Astrocyte of the cerebellum (primary cell): ENCODE data around the gene ZSWIM3.
"Not testable (repeated sequence)": the region's sequence is repeated elsewhere in the genome, so short reads cannot be mapped to it uniquely, and the experiment has no call there.

Experiments
- DNase-seq: peaks from one replicate; pipeline ENCODE4 v3.0.0-alpha.2; 2011; ENCODE audit warnings: low read depth
- H3K4me3 ChIP-seq: 2 replicates; pipeline ENCODE4 v1.5.1; 2011; ENCODE audit warnings: mild to moderate bottlenecking, low read depth, low read length, moderate library complexity
- in situ Hi-C: cut with HindIII; loops from 2 replicates; pipeline ENCODE4 v1.10.0; 2017; ENCODE audit warnings: low sequenced_read_pairs
- TF ChIP-seq, protein P1 (sequence below): IDR thresholded peaks from 2 replicates; pipeline ENCODE4 v1.5.1; 2012; ENCODE audit warnings: low read length, low read depth, moderate library complexity, mild to moderate bottlenecking; ENCODE audit errors: missing control alignments

Gene ZSWIM3

DNA sequence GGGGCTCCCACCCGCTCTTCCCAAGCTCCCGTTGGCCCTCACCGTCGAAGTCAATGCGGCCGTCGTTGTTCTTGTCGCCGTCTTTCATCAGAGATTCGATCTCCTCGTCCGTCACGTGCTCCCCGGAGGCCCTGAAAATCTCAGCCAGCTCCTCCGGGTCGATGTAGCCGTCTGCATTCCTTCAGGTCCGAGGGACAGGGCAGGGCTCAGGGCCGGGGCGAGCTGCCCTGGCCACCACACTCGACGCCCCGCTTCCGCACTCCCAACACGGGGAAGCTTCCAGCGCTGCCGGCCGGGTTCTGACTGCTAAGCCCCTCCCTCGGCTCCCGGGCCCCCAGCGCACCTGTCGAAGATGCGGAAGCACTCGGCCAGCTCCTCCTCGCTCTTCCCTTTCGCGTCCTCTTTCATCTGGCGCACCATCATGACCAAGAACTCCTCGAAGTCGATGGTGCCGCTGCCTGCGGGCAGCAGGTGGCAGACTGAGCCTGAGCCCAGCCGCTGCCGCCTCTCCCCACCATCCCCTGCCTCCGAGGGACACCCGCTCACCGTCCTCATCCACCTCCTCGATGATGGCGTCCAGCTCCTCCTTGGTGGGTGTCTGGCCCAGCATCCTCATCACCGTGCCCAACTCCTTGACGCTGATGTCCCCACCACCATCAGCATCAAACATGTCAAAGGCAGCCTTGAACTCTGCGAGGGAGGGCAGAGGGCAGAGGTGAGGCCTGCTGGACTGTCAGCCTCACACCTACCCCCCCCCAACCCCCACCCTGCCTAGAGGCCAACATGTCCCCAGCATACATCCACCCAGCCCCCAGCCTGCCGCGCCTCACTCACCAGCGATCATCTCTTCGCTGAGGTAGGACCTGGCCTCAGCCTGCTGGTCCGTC, 33.2 kb upstream of the ZSWIM3 start:
- no peak for DNase-seq
- TF ChIP-seq, protein P1, sequence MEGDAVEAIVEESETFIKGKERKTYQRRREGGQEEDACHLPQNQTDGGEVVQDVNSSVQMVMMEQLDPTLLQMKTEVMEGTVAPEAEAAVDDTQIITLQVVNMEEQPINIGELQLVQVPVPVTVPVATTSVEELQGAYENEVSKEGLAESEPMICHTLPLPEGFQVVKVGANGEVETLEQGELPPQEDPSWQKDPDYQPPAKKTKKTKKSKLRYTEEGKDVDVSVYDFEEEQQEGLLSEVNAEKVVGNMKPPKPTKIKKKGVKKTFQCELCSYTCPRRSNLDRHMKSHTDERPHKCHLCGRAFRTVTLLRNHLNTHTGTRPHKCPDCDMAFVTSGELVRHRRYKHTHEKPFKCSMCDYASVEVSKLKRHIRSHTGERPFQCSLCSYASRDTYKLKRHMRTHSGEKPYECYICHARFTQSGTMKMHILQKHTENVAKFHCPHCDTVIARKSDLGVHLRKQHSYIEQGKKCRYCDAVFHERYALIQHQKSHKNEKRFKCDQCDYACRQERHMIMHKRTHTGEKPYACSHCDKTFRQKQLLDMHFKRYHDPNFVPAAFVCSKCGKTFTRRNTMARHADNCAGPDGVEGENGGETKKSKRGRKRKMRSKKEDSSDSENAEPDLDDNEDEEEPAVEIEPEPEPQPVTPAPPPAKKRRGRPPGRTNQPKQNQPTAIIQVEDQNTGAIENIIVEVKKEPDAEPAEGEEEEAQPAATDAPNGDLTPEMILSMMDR = peak; percentile 48
- no peak overlapping the region for H3K4me3 ChIP-seq
- in situ Hi-C loops = no loop called here

- no peak for DNase-seq
- TF ChIP-seq, protein P1 = no peak
- in situ Hi-C loops = no loop called here
- no peak overlapping the region for H3K4me3 ChIP-seq
These were observed 30.9 kb upstream of the ZSWIM3 start for GRCh38 chr20:45826381-45827019.

GRCh38 chr20:45827030-45827652, 30.3 kb upstream of the ZSWIM3 start, which contains the start of gene TNNC2:
TNNC2 (minus strand) TSS chr20:45827312; CDS start chr20:45827248, 64 bp downstream.
- in situ Hi-C loops = no loop called here
- H3K4me3 ChIP-seq = no peak within 1 kb of the TSS
- no peak for DNase-seq
- TF ChIP-seq, protein P1 = no peak

GRCh38 chr20:45827712-45828111, 29.7 kb upstream of the ZSWIM3 start:
- TF ChIP-seq, protein P1 = no peak
- DNase-seq = no peak
- no peak overlapping the region for H3K4me3 ChIP-seq
- in situ Hi-C loops = no loop called here

GRCh38 chr20:45828589-45828988, 28.8 kb upstream of the ZSWIM3 start:
- TF ChIP-seq, protein P1 = no peak
- in situ Hi-C loops = no loop called here
- DNase-seq = no peak
- H3K4me3 ChIP-seq = no peak overlapping the region

DNA sequence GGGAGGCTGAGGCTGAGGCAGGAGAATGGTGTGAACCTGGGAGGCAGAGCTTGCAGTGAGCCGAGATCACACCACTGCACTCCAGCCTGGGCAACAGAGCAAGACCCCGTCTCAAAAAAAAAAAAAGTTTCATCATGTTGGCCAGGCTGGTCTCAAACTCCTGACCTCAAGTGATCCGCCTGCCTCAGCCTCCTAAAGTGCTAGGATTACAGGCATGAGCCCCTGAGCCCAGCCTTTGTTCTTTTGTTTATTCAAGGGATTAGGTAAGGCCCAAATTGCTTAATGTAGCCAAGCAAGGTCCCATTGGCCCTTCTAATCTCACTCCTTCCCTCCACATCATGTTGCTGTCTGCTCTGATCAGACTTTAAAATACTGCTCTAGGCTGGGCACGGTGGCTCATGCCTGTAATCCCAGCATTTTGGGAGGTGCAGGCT, 27.7 kb upstream of the ZSWIM3 start:
- DNase-seq, H3K4me3 ChIP-seq, in situ Hi-C loops: not testable (repeated sequence)

DNA sequence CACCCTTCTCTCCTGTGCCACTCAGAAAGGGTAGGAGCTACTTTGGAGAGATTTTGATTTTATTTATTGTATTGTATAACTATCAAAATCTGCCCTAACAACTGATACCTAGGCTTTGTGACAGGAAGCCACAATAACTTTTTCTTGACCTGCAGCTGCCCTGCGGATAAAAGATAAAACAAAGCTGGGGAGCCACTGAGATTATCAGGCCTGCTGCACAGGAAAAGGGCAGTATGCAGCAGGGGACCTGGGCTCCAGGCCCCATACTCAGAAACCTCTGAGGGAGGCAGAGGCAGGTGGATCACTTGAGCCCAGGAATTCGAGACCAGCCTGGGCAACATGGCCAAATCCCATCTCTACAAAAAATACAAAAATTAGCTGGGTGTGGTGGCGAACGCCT, 24.8 kb upstream of the ZSWIM3 start:
- no peak overlapping the region for H3K4me3 ChIP-seq
- in situ Hi-C loops = no loop called here
- DNase-seq = no peak
- TF ChIP-seq, protein P1 = no peak
